Progenitor cell of endocrine pancreas (in vitro differentiated cells): ENCODE results near the gene PPDPF. TPM values are rescaled to one million over a fixed set of nuclear protein-coding genes. Genes with fewer than 3 reads are reported as not detected.

ENCODE experiments used
- DNase-seq: peaks from one replicate; pipeline ENCODE4 v3.0.0; 2021; ENCODE audit warnings: low spot score; ENCODE audit not compliant: unreplicated experiment
- H3K27ac Mint-ChIP-seq: 2 replicates; pipeline ENCODE4 v1.8.0; 2021; ENCODE audit warnings: mild to moderate bottlenecking, moderate library complexity, mixed read lengths
- H3K27me3 Mint-ChIP-seq: 2 replicates; pipeline ENCODE4 v1.8.0; 2021; ENCODE audit warnings: mixed read lengths
- H3K36me3 Mint-ChIP-seq: 2 replicates; pipeline ENCODE4 v1.8.0; 2022; ENCODE audit warnings: mixed read lengths; ENCODE audit not compliant: insufficient read depth
- H3K4me1 Mint-ChIP-seq: 2 replicates; pipeline ENCODE4 v1.8.0; 2021; ENCODE audit warnings: low read depth, mixed read lengths
- H3K4me3 Mint-ChIP-seq: 2 replicates; pipeline ENCODE4 v1.8.0; 2021; ENCODE audit warnings: low read depth, mild to moderate bottlenecking, moderate library complexity, mixed read lengths
- H3K9me3 Mint-ChIP-seq: 2 replicates; pipeline ENCODE4 v1.8.0; 2021; ENCODE audit warnings: low read depth, mixed read lengths
- CTCF ChIP-seq: fragments of 200-600 bp; sonication (generic); IDR thresholded peaks from one replicate; pipeline ENCODE4 v1.5.0; 2021; ENCODE audit warnings: antibody characterized with exemption, mild to moderate bottlenecking; ENCODE audit not compliant: unreplicated experiment
- total RNA-seq: library from RNA; stranded (reverse); gene quantifications from 2 replicates; pipeline ENCODE4 v1.2.1, GENCODE V29; 2021

The PPDPF gene
- total RNA-seq, 1 donor from 2014 or later = 374 TPM

- peak; percentile 8 for DNase-seq
- Mint-ChIP-seq H3K4me3 (peak overlapping the region; percentile 69), H3K27ac (peak overlapping the region; percentile 82), H3K9me3 (no peaks in the 10 kb centered on the region), H3K4me1 (peaks cover 5% of the 10 kb centered on the region), H3K27me3 (peaks cover 19% of the 10 kb centered on the region), H3K36me3 (peaks cover 6% of the 10 kb centered on the region)
- peak; percentile 27 for TF ChIP-seq CTCF
These were observed 2.2 kb upstream of the PPDPF start for GRCh38 chr20:63518351-63518861.

GRCh38 chr20:63518946-63519667 lies 1.5 kb upstream of the PPDPF start:
- H3K9me3 Mint-ChIP-seq = no peaks in the 10 kb centered on the region
- H3K36me3 Mint-ChIP-seq = peaks cover 12% of the 10 kb centered on the region
- H3K4me1 Mint-ChIP-seq = peaks cover 8% of the 10 kb centered on the region
- peaks cover 15% of the 10 kb centered on the region for H3K27me3 Mint-ChIP-seq
- peak overlapping the region; percentile 88 for H3K27ac Mint-ChIP-seq
- peak overlapping the region; percentile 69 for H3K4me3 Mint-ChIP-seq
- TF ChIP-seq CTCF = no peak
- peak; percentile 10 for DNase-seq

GRCh38 chr20:63519668-63520503 lies 679 bp upstream of the PPDPF start:
- no peaks in the 10 kb centered on the region for H3K9me3 Mint-ChIP-seq
- peaks cover 15% of the 10 kb centered on the region for H3K36me3 Mint-ChIP-seq
- peaks cover 12% of the 10 kb centered on the region for H3K4me1 Mint-ChIP-seq
- TF ChIP-seq CTCF = peak; percentile 49
- peaks cover 11% of the 10 kb centered on the region for H3K27me3 Mint-ChIP-seq
- peak; percentile 70 for DNase-seq
- peak overlapping the region; percentile 69 for H3K4me3 Mint-ChIP-seq
- H3K27ac Mint-ChIP-seq = peak overlapping the region; percentile 88

- peak overlapping the region; percentile 95 for H3K27ac Mint-ChIP-seq
- H3K9me3 Mint-ChIP-seq = no peaks in the 10 kb centered on the region
- peaks cover 8% of the 10 kb centered on the region for H3K27me3 Mint-ChIP-seq
- H3K36me3 Mint-ChIP-seq = peaks cover 15% of the 10 kb centered on the region
- no peak for TF ChIP-seq CTCF
- H3K4me1 Mint-ChIP-seq = peaks cover 12% of the 10 kb centered on the region
- peak overlapping the region; percentile 92 for H3K4me3 Mint-ChIP-seq
- DNase-seq = peak; percentile 75
These were observed 503 bp downstream of the PPDPF start for GRCh38 chr20:63520934-63521601.

- H3K27ac Mint-ChIP-seq = peak overlapping the region; percentile 95
- peak; percentile 26 for DNase-seq
- no peaks in the 10 kb centered on the region for H3K9me3 Mint-ChIP-seq
- H3K36me3 Mint-ChIP-seq = peaks cover 15% of the 10 kb centered on the region
- peaks cover 12% of the 10 kb centered on the region for H3K4me1 Mint-ChIP-seq
- H3K4me3 Mint-ChIP-seq = peak overlapping the region; percentile 92
- peaks cover 8% of the 10 kb centered on the region for H3K27me3 Mint-ChIP-seq
- TF ChIP-seq CTCF = no peak
These were observed 1.0 kb downstream of the PPDPF start for GRCh38 chr20:63521602-63522001.
